Ascending aorta (tissue), 2 donors: Measurements from ENCODE around the gene IQCB1. TPM values are rescaled to one million over a fixed set of nuclear protein-coding genes. Genes with fewer than 3 reads are reported as not detected.
A peak's percentile ranks its signal among the peaks of the same experiment; 100 is the strongest.

ENCODE experiments used
- DNase-seq, 2 donors: peaks; one replicate each; pipeline ENCODE4 v3.0.0-alpha.2; 2019; ENCODE audit warnings: low spot score in 2 of 2
- H3K27ac ChIP-seq, 2 donors: fragments of 200-600 bp; sonication (generic); one replicate each; pipeline ENCODE4 v1.5.1; 2016 to 2017; ENCODE audit warnings: mild to moderate bottlenecking in 1 of 2
- H3K27me3 ChIP-seq: fragments of 200-600 bp; sonication (generic); one replicate; pipeline ENCODE4 v1.5.1; 2017
- H3K36me3 ChIP-seq, 2 donors: fragments of 200-600 bp; sonication (generic); one replicate each; pipeline ENCODE4 v1.5.1; 2016
- H3K4me1 ChIP-seq, 2 donors: fragments of 200-600 bp; sonication (generic); one replicate each; pipeline ENCODE4 v1.5.1; 2016 to 2017; ENCODE audit warnings: mild to moderate bottlenecking in 1 of 2
- H3K4me3 ChIP-seq, 2 donors: fragments of 200-600 bp; sonication (generic); one replicate each; pipeline ENCODE4 v1.5.1; 2016 to 2017; ENCODE audit warnings: mild to moderate bottlenecking in 1 of 2
- H3K9me3 ChIP-seq, 2 donors: fragments of 200-600 bp; sonication (generic); one replicate each; pipeline ENCODE4 v1.5.1; 2016
- CTCF ChIP-seq, 3 experiments: fragments of 200-600 bp in 2 of 3; fragments of 450-650 bp in 1 of 3; sonication (generic) in 2 of 3; IDR thresholded peaks; one replicate each; pipeline ENCODE4 v1.5.1; 2016 to 2019; ENCODE audit warnings: antibody characterized with exemption in 3 of 3, mild to moderate bottlenecking in 1 of 3, moderate library complexity in 1 of 3
- intact Hi-C: fragments of 100-400 bp; cut with DNase I; formaldehyde crosslinking; loops from one replicate; pipeline ENCODE4 v1.15.1; 2023
- total RNA-seq: library from RNA; depleted of rRNA; stranded (reverse); fragments of >200 nt; gene quantifications from one replicate; pipeline ENCODE4 v1.1.0, GENCODE V29; 2016

The IQCB1 gene
- total RNA-seq, 1 donor from 2014 or later, result 2.9 TPM

GRCh38 chr3:121822973-121823372 is 11.9 kb downstream of the IQCB1 start:
- Histone ChIP-seq H3K4me3 (no peak overlapping the region), H3K27me3 (no peaks in the 10 kb centered on the region), H3K27ac (peak overlapping the region in 1 of 2 donors; percentile 45), H3K9me3 (peaks cover 0 to 17% of the 10 kb centered on the region in 2 donors), H3K4me1 (peaks cover 0 to 6% of the 10 kb centered on the region in 2 donors), H3K36me3 (peaks cover 33 to 56% of the 10 kb centered on the region in 2 donors)
- no peak for TF ChIP-seq CTCF (IDR thresholded peaks at IDR 0.05)
- intact Hi-C loops, result no loop called here
- no peak for DNase-seq

GRCh38 chr3:121821421-121822199 is 13.2 kb downstream of the IQCB1 start:
- DNase-seq, result no peak
- Histone ChIP-seq H3K4me3 (no peak overlapping the region), H3K27ac (peak overlapping the region; percentile 45 to 69), H3K4me1 (peaks cover 0 to 6% of the 10 kb centered on the region in 2 donors), H3K36me3 (peaks cover 32 to 53% of the 10 kb centered on the region in 2 donors), H3K9me3 (peaks cover 0 to 17% of the 10 kb centered on the region in 2 donors), H3K27me3 (no peaks in the 10 kb centered on the region)
- intact Hi-C loops, result no loop called here
- no peak for TF ChIP-seq CTCF (IDR thresholded peaks at IDR 0.05)

GRCh38 chr3:121819236-121819635 is 15.6 kb downstream of the IQCB1 start:
- no peak for DNase-seq
- no peaks in the 10 kb centered on the region for H3K27me3 ChIP-seq
- TF ChIP-seq CTCF (IDR thresholded peaks at IDR 0.05), result no peak
- no peak overlapping the region for H3K27ac ChIP-seq
- intact Hi-C loops, result no loop called here
- peaks cover 20 to 31% of the 10 kb centered on the region in 2 donors for H3K36me3 ChIP-seq
- H3K9me3 ChIP-seq, result peaks cover 0 to 13% of the 10 kb centered on the region in 2 donors
- H3K4me3 ChIP-seq, result no peak overlapping the region
- peaks cover 0 to 6% of the 10 kb centered on the region in 2 donors for H3K4me1 ChIP-seq

- Histone ChIP-seq H3K27ac (no peak overlapping the region), H3K4me3 (no peak overlapping the region), H3K36me3 (peaks cover 13 to 25% of the 10 kb centered on the region in 2 donors), H3K9me3 (peaks cover 0 to 6% of the 10 kb centered on the region in 2 donors), H3K4me1 (peaks cover 0 to 6% of the 10 kb centered on the region in 2 donors), H3K27me3 (no peaks in the 10 kb centered on the region)
- TF ChIP-seq CTCF (IDR thresholded peaks at IDR 0.05), result no peak
- intact Hi-C loops, result no loop called here
- DNase-seq, result no peak
Observed at GRCh38 chr3:121818578-121818977, 16.3 kb downstream of the IQCB1 start.

- Histone ChIP-seq H3K9me3 (no peaks in the 10 kb centered on the region), H3K27me3 (no peaks in the 10 kb centered on the region), H3K27ac (no peak overlapping the region), H3K4me3 (no peak overlapping the region), H3K36me3 (peaks cover 9 to 17% of the 10 kb centered on the region in 2 donors), H3K4me1 (peaks cover 0 to 6% of the 10 kb centered on the region in 2 donors)
- TF ChIP-seq CTCF (IDR thresholded peaks at IDR 0.05), result no peak
- DNase-seq, result no peak
- intact Hi-C loops, result no loop called here
Observed at GRCh38 chr3:121817753-121818152, 17.1 kb downstream of the IQCB1 start.
